IMR-90 (cell line): Measurements from ENCODE around the gene EPB41L5. TPM values are rescaled to one million over a fixed set of nuclear protein-coding genes. Genes with fewer than 3 reads are reported as not detected.

Experiments
- ATAC-seq: fragments of 200-7000 bp; cut with Tn5 transposase; 2 replicates; pipeline ENCODE4 v1.9.1; 2020; ENCODE audit warnings: low read depth, mild to moderate bottlenecking, moderate library complexity
- BruUV-seq: library from RNA; stranded (reverse); fragments of 400-500 nt; replicated peaks from 2 replicates; lab custom pipeline; 2021; lab: Mats Ljungman, UMichigan
- CTCF ChIA-PET: fragments of 300-600 bp; formaldehyde crosslinking; extraction: SDS; loops from one replicate; lab custom pipeline; 2021; ENCODE audit warnings: antibody characterized with exemption; lab: Yijun Ruan, JAX
- POLR2A ChIA-PET: fragments of 300-600 bp; sonication (Branson Sonifier 250); formaldehyde crosslinking; loops from one replicate; lab custom pipeline; 2022; ENCODE audit warnings: antibody characterized with exemption; ENCODE audit not compliant: unreplicated experiment; lab: Charles Lee
- DNase-seq: peaks from one replicate; pipeline ENCODE4 v3.0.0; 2013
- H2AFZ ChIP-seq: replicated peaks from 2 replicates; pipeline ENCODE3; 2013; ENCODE audit warnings: low read length, mild to moderate bottlenecking; ENCODE audit not compliant: poor library complexity
- H2AK5ac ChIP-seq: 2 replicates; pipeline ENCODE4 v1.6.1; 2013; ENCODE audit warnings: low read depth, low read length, inconsistent platforms
- H2AK9ac ChIP-seq: replicated peaks from 2 replicates; pipeline ENCODE3; 2013; ENCODE audit warnings: mild to moderate bottlenecking, low read depth, low read length, moderate library complexity; ENCODE audit not compliant: poor library complexity
- H2BK120ac ChIP-seq: 2 replicates; pipeline ENCODE4 v1.6.1; 2013; ENCODE audit warnings: low read depth, low read length, inconsistent platforms
- H2BK15ac ChIP-seq: 3 replicates; pipeline ENCODE4 v1.6.1; 2013; ENCODE audit warnings: low read depth, low read length, inconsistent platforms
- H2BK20ac ChIP-seq: 2 replicates; pipeline ENCODE4 v1.6.1; 2013; ENCODE audit warnings: low read depth, mild to moderate bottlenecking, inconsistent platforms, low read length, moderate library complexity
- H2BK5ac ChIP-seq: 2 replicates; pipeline ENCODE4 v1.6.1; 2013; ENCODE audit warnings: mild to moderate bottlenecking, low read depth, low read length, inconsistent platforms; ENCODE audit not compliant: poor library complexity, severe bottlenecking
- H3K14ac ChIP-seq: replicated peaks from 2 replicates; pipeline ENCODE4 v1.6.1; 2013; ENCODE audit warnings: low read depth, low read length, inconsistent platforms
- H3K18ac ChIP-seq: 2 replicates; pipeline ENCODE4 v1.6.1; 2013; ENCODE audit warnings: low read depth, low read length, control low read depth
- H3K23ac ChIP-seq: 2 replicates; pipeline ENCODE4 v1.6.1; 2013; ENCODE audit warnings: low read depth, low read length, inconsistent platforms
- H3K27ac ChIP-seq: 2 replicates; pipeline ENCODE4 v1.5.1; 2013; ENCODE audit warnings: mild to moderate bottlenecking, control low read depth, low read length; ENCODE audit not compliant: insufficient read depth
- H3K27me3 ChIP-seq: 2 replicates; pipeline ENCODE4 v1.6.1; 2013; ENCODE audit warnings: low read length; ENCODE audit not compliant: control insufficient read depth, insufficient read depth
- H3K36me3 ChIP-seq: 2 replicates; pipeline ENCODE4 v1.6.1; 2013; ENCODE audit warnings: low read length, mixed read lengths; ENCODE audit not compliant: control insufficient read depth, insufficient read depth
- H3K4ac ChIP-seq: 2 replicates; pipeline ENCODE4 v1.6.1; 2013; ENCODE audit warnings: low read depth, low read length, inconsistent platforms
- H3K4me1 ChIP-seq: 2 replicates; pipeline ENCODE4 v1.6.1; 2013; ENCODE audit warnings: low read length, mixed read lengths; ENCODE audit not compliant: control insufficient read depth, insufficient read depth
- H3K4me2 ChIP-seq: 2 replicates; pipeline ENCODE4 v1.6.1; 2013; ENCODE audit warnings: low read depth, mild to moderate bottlenecking, control low read depth, low read length, moderate library complexity
- H3K4me3 ChIP-seq: 2 replicates; pipeline ENCODE4 v1.5.1; 2013; ENCODE audit warnings: low read depth, mild to moderate bottlenecking, control low read depth, low read length, moderate library complexity; ENCODE audit not compliant: insufficient read depth
- H3K56ac ChIP-seq: 2 replicates; pipeline ENCODE4 v1.6.1; 2013; ENCODE audit warnings: low read length, inconsistent platforms; ENCODE audit not compliant: insufficient read depth; ENCODE audit errors: extremely low read depth
- H3K79me1 ChIP-seq, 2 experiments: 2 replicates each; pipeline ENCODE4 v1.6.1; 2013; ENCODE audit warnings: low read length in 2 of 2, inconsistent platforms in 1 of 2, low read depth in 1 of 2
- H3K9ac ChIP-seq: 2 replicates; pipeline ENCODE4 v1.6.1; 2013; ENCODE audit warnings: low read depth, low read length, control low read depth
- H3K9me1 ChIP-seq: 2 replicates; pipeline ENCODE4 v1.6.1; 2013; ENCODE audit warnings: low read length, inconsistent platforms; ENCODE audit not compliant: insufficient read depth
- H3K9me3 ChIP-seq: 2 replicates; pipeline ENCODE4 v1.6.1; 2013; ENCODE audit warnings: low read length; ENCODE audit not compliant: control insufficient read depth, insufficient read depth
- H4K20me1 ChIP-seq: 2 replicates; pipeline ENCODE4 v1.6.1; 2013; ENCODE audit warnings: low read length, inconsistent platforms; ENCODE audit not compliant: insufficient read depth
- H4K5ac ChIP-seq: 2 replicates; pipeline ENCODE4 v1.6.1; 2013; ENCODE audit warnings: mild to moderate bottlenecking, low read depth, low read length, control low read depth
- H4K8ac ChIP-seq, 2 experiments: 2 replicates each; pipeline ENCODE4 v1.6.1; 2013; ENCODE audit warnings: low read depth in 2 of 2, low read length in 2 of 2, control low read depth in 1 of 2, inconsistent platforms in 1 of 2
- H4K91ac ChIP-seq: 2 replicates; pipeline ENCODE4 v1.6.1; 2013; ENCODE audit warnings: low read depth, low read length, inconsistent platforms; ENCODE audit not compliant: insufficient read depth
- CEBPB ChIP-seq: IDR thresholded peaks from 2 replicates; pipeline ENCODE4 v1.6.1; 2012; ENCODE audit warnings: low read depth, low read length, improper control_type of control experiment
- CHD1 ChIP-seq: IDR thresholded peaks from 2 replicates; pipeline ENCODE4 v1.6.1; 2012; ENCODE audit warnings: low read depth, low read length, improper control_type of control experiment
- ELK1 ChIP-seq: fragments of 150-350 bp; IDR thresholded peaks from 2 replicates; pipeline ENCODE4 v1.6.1; 2016; ENCODE audit warnings: low read depth, mild to moderate bottlenecking, low read length, moderate library complexity, borderline replicate concordance
- FOS ChIP-seq: fragments of 150-350 bp; IDR thresholded peaks from 2 replicates; pipeline ENCODE4 v1.6.1; 2016; ENCODE audit warnings: low read depth, low read length
- MAZ ChIP-seq: IDR thresholded peaks from 2 replicates; pipeline ENCODE4 v1.6.1; 2012; ENCODE audit warnings: low read depth, mild to moderate bottlenecking, low read length, improper control_type of control experiment, moderate library complexity, borderline replicate concordance
- NFE2L2 ChIP-seq: fragments of 150-350 bp; IDR thresholded peaks from 2 replicates; pipeline ENCODE4 v1.6.1; 2016; ENCODE audit warnings: low read depth, mild to moderate bottlenecking, low read length
- POLR2A ChIP-seq: IDR thresholded peaks from 2 replicates; pipeline ENCODE4 v1.6.1; 2012; ENCODE audit warnings: mild to moderate bottlenecking, low read depth, low read length
- RCOR1 ChIP-seq: IDR thresholded peaks from 2 replicates; pipeline ENCODE4 v1.6.1; 2012; ENCODE audit warnings: mild to moderate bottlenecking, low read length, improper control_type of control experiment; ENCODE audit not compliant: insufficient replicate concordance
- SMC3 ChIP-seq: fragments of 150-350 bp; IDR thresholded peaks from 2 replicates; pipeline ENCODE4 v1.6.1; 2016; ENCODE audit warnings: low read depth, mild to moderate bottlenecking, antibody characterized with exemption, low read length, moderate library complexity
- USF2 ChIP-seq: fragments of 150-350 bp; IDR thresholded peaks from 2 replicates; pipeline ENCODE4 v1.6.1; 2017; ENCODE audit warnings: mild to moderate bottlenecking, antibody characterized with exemption, low read length, low read depth
- WGBS, 2 experiments: methylation state at CpG; one replicate each; pipeline versions ENCODE4 v1.1.5 to v1.1.7; 2013; ENCODE audit warnings: missing lambda C conversion rate in 2 of 2; ENCODE audit not compliant: insufficient read length in 1 of 2; ENCODE audit errors: extremely low coverage in 2 of 2; 5-methylcytosine and 5-hydroxymethylcytosine counted together
- dilution Hi-C: fragments of 300-500 bp; cut with HindIII; formaldehyde crosslinking; loops from one replicate; pipeline ENCODE4 v1.14.3; 2018; ENCODE audit warnings: low sequenced_read_pairs; ENCODE audit not compliant: unreplicated experiment
- in situ Hi-C: fragments of 300-500 bp; cut with MboI; formaldehyde crosslinking; loops from 3 replicates; pipeline ENCODE4 v1.14.3; 2019; ENCODE audit warnings: low sequenced_read_pairs, inconsistent platforms, mixed read lengths
- intact Hi-C: fragments of 100-400 bp; cut with micrococcal nuclease; formaldehyde crosslinking; loops from 2 replicates; pipeline ENCODE4 v1.10.0; 2022
- polyA plus RNA-seq, 3 experiments: library from polyadenylated mRNA; depleted of rRNA; stranded (reverse); fragments of >200 nt; gene quantifications; 2 replicates each; pipeline ENCODE4 v1.2.3, GENCODE V29; 2012; ENCODE audit warnings: low replicate concordance in 1 of 3
- total RNA-seq: library from RNA; depleted of rRNA; stranded (reverse); fragments of >200 nt; gene quantifications from 2 replicates; pipeline ENCODE4 v1.2.3, GENCODE V29; 2012
- TF ChIP-seq, protein P1 (sequence below): conservative IDR thresholded peaks from 2 replicates; pipeline ENCODE4 v1.5.1; 2012; ENCODE audit warnings: mild to moderate bottlenecking, low read depth, low read length, improper control_type of control experiment

The EPB41L5 gene
- total and polyA plus RNA-seq, 2 of the 4 experiments (the other 2 are of a cell fraction): 5.1 to 10.6 TPM

GRCh38 chr2:120032297-120032696 is 19.4 kb downstream of the EPB41L5 start:
- Histone ChIP-seq H2BK5ac (no peak overlapping the region), H3K27me3 (no peaks in the 10 kb centered on the region), H4K8ac (no peak overlapping the region), H2AK5ac (no peak overlapping the region), H3K9me1 (no peaks in the 10 kb centered on the region), H3K14ac (no peak overlapping the region), H3K4me1 (no peaks in the 10 kb centered on the region), H4K5ac (no peak overlapping the region), H3K27ac (no peak overlapping the region), H4K91ac (no peak overlapping the region), H3K56ac (no peak overlapping the region), H2BK20ac (no peak overlapping the region), H2AFZ (no peak overlapping the region), H3K4ac (no peak overlapping the region), H3K79me1 (peaks cover 8 to 13% of the 10 kb centered on the region in 2 experiments; a peak in 3 of 4 replicates), H3K9ac (no peak overlapping the region), H3K36me3 (no peaks in the 10 kb centered on the region), H2AK9ac (no peak overlapping the region), H3K4me2 (no peak overlapping the region), H2BK120ac (no peak overlapping the region), H3K23ac (no peak overlapping the region), H4K20me1 (no peaks in the 10 kb centered on the region), H3K4me3 (no peak overlapping the region), H3K18ac (no peak overlapping the region), H2BK15ac (no peak overlapping the region), H3K9me3 (no peaks in the 10 kb centered on the region)
- TF ChIP-seq NFE2L2 (no peak), CEBPB (no peak), RCOR1 (no peak), ELK1 (no peak), SMC3 (no peak), CHD1 (no peak), MAZ (no peak), FOS (no peak), POLR2A (no peak), USF2 (no peak)
- TF ChIP-seq, protein P1, sequence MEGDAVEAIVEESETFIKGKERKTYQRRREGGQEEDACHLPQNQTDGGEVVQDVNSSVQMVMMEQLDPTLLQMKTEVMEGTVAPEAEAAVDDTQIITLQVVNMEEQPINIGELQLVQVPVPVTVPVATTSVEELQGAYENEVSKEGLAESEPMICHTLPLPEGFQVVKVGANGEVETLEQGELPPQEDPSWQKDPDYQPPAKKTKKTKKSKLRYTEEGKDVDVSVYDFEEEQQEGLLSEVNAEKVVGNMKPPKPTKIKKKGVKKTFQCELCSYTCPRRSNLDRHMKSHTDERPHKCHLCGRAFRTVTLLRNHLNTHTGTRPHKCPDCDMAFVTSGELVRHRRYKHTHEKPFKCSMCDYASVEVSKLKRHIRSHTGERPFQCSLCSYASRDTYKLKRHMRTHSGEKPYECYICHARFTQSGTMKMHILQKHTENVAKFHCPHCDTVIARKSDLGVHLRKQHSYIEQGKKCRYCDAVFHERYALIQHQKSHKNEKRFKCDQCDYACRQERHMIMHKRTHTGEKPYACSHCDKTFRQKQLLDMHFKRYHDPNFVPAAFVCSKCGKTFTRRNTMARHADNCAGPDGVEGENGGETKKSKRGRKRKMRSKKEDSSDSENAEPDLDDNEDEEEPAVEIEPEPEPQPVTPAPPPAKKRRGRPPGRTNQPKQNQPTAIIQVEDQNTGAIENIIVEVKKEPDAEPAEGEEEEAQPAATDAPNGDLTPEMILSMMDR: no peak
- ATAC-seq (no peak), DNase-seq (no peak)
- ChIA-PET CTCF (no interaction called here), POLR2A (no interaction called here)
- BruUV-seq: no TSS peak
- dilution Hi-C loops: no loop called here
- WGBS, 2 experiments: 83% methylated on average over 1 of the region's 3 CpGs; no CpG with 5 or more reads in 1 of the 2 experiments
- intact Hi-C loops: no loop called here
- in situ Hi-C loops: no loop called here
